GM12875 (cell line): ENCODE data around the gene ANXA4.
"Not testable (repeated sequence)": the region's sequence is repeated elsewhere in the genome, so short reads cannot be mapped to it uniquely, and the experiment has no call there.

ENCODE experiments used
- H3K4me3 ChIP-seq: one replicate; pipeline ENCODE4 v1.5.1; 2011; ENCODE audit warnings: low read depth, low read length, control low read depth
- TF ChIP-seq, protein P1 (sequence below): IDR thresholded peaks from 2 replicates; pipeline ENCODE4 v1.5.1; 2011; ENCODE audit warnings: low read depth, mild to moderate bottlenecking, control low read depth, inconsistent platforms, low read length, moderate library complexity, borderline replicate concordance; ENCODE audit not compliant: insufficient read depth

ANXA4 gene

DNA sequence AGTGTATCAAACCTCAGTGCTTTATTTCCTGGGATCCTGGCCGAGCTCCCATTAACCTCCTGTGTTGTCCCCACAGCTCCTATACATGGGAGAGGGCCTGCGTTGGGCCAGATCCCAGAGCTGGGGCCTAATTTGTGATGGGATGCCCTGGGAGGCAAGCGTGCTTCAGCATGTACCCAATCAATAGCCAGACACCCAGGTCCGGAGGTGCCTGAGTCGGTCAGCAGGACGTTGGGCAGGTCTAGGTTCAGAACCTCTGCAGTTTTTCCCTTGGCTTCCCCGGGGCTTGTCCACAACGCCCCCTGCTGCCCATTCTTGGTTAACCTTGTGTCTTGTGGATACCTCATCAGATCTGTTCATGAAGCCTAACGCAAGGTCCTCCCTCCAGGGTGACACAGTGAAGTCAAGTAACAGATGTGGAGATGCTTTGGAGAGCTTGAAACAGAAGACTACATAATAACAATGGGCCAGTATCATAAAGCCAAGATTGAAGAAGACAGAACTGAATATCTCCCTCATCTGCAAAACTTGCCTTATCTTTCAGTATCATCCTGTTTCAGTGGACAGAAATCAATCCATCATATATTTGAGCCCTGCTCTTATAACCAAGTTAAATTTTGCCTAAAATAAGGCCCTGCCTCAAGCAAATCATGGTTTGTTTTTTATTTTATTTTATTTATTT is 27.3 kb upstream of the ANXA4 start:
- H3K4me3 ChIP-seq = not testable (repeated sequence)

DNA sequence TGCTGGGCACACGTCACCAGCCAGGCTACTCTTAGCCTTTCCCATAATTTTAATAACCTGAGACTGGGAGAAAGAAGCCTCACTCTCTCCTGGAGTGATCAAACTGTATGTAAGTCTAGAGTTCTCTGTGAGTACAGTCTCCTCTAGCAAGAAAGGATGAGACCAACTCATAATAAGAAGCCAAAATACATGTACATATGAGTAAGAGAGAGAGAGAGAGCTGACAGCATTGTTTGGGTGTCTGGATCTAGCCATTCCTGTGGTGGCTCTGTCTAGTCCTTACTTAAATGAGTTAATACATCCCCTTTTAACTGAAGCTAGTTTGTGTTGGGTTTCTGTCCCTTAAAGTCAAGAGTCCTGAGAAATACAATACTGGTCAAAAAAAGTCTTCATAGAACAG is 26.0 kb upstream of the ANXA4 start:
- no peak overlapping the region for H3K4me3 ChIP-seq
- TF ChIP-seq, protein P1, sequence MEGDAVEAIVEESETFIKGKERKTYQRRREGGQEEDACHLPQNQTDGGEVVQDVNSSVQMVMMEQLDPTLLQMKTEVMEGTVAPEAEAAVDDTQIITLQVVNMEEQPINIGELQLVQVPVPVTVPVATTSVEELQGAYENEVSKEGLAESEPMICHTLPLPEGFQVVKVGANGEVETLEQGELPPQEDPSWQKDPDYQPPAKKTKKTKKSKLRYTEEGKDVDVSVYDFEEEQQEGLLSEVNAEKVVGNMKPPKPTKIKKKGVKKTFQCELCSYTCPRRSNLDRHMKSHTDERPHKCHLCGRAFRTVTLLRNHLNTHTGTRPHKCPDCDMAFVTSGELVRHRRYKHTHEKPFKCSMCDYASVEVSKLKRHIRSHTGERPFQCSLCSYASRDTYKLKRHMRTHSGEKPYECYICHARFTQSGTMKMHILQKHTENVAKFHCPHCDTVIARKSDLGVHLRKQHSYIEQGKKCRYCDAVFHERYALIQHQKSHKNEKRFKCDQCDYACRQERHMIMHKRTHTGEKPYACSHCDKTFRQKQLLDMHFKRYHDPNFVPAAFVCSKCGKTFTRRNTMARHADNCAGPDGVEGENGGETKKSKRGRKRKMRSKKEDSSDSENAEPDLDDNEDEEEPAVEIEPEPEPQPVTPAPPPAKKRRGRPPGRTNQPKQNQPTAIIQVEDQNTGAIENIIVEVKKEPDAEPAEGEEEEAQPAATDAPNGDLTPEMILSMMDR = no peak

More for the DNA sequence above, 27.3 kb upstream of the ANXA4 start:
- TF ChIP-seq, protein P1 = peak; percentile 78

DNA sequence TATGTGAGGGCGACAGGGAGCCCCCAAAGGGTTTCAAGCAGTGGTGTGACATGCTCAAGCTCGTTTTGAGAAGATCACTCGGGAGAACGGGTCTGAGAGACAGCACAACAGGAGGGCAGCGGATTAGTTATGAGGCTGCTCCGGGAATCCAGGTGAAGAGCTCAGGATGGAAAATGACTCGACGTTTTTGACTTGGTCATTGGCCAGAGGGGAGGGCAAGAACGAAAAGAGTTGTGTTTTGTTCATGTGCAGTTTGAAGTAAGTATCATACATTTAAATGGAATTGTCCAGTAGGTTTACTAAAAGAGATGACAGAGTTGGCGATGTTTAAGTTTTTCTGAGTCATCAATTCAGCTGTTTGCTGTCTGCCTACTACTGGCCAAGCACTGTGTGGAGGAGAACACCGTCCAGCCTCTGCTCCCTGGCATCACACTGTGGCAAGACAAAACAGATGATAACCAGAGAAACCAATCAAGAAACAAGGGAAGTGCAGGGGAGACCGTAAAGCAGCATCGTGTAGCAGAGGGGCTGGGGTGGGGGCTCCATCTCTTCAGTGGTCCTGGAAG is 25.3 kb upstream of the ANXA4 start:
- TF ChIP-seq, protein P1 = no peak
- no peak overlapping the region for H3K4me3 ChIP-seq

DNA sequence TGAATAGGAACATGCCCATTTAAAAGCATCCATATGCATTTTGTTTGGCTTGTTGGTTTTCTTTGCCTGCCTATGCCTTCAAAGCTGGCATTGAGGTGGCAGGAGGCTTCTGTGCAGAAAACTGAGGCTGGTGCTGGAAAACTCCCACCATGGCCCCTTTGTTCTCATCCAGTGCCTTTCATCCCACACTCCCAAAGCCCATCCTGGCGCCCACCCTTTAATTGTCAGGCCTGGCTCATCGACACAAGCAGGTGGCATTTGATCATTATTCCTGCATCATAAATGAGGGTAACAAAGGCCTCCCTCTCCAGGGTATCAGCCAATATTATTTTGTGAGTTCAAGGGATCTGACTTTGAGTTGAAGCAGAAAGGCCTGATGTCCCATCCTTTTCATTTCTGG is 24.7 kb upstream of the ANXA4 start:
- TF ChIP-seq, protein P1 = no peak

DNA sequence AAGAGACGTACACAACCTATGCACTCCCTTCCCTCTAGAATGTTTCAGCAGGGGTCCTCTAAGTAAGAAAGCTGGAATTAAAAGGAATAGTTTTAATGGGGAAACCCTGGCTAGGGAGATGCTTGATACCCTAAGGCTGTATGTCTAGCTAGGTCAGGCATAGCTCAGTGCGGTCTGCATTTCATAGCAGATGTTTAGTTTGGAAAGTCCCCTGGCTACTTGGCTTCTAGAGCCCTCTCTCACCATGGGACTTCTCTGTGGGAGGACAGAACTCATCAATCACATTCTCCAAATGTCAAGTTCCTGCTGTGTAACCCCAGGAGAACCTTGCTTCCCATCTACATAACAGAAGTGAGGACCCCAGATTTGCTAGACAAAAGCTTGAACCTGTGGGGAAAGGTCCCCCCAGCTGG is 24.1 kb upstream of the ANXA4 start:
- no peak overlapping the region for H3K4me3 ChIP-seq

More for the DNA sequence above, 24.7 kb upstream of the ANXA4 start:
- no peak overlapping the region for H3K4me3 ChIP-seq

DNA sequence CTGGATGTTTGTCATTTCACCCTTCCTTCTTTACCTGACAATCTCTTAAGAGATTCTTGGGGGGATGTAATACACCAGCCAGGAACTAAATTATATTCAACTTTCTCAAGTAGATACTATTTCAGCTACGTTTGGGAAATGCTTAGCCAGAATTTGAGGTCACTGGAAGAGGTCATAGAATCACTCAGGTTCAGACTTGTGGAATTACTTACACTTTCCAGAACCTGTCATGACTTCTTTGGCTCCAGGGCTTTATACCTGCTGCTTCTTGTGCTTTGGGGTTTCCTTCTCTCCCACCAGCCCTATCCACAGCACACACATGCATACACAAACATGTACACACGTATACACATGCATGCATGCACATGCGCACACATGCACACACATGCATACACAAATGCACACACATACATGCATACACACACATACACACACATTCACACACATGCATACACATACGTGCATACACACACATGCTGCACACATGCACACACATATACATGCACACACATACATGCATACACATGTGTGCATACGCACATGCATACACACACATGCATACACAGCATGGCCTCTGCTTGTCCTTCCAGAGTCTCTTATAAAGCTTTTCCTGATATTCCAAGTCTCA is 23.5 kb upstream of the ANXA4 start:
- no peak overlapping the region for H3K4me3 ChIP-seq
- TF ChIP-seq, protein P1 = no peak

More for the DNA sequence above, 24.1 kb upstream of the ANXA4 start:
- TF ChIP-seq, protein P1 = no peak
